Stimulated activated CD8-positive, alpha-beta memory T cell treated with anti-CD3 and anti-CD28 coated beads, Interleukin-15, amount 100 ng/mL, for 48 hours (primary cell): ENCODE results near the gene PLSCR3.
A peak's percentile ranks its signal among the peaks of the same experiment; 100 is the strongest.

Experiments used
- DNase-seq, 2 donors: peaks; one replicate each; pipeline ENCODE4 v3.0.0-alpha.2; 2020; ENCODE audit warnings: low read depth in 2 of 2

Gene PLSCR3

DNA sequence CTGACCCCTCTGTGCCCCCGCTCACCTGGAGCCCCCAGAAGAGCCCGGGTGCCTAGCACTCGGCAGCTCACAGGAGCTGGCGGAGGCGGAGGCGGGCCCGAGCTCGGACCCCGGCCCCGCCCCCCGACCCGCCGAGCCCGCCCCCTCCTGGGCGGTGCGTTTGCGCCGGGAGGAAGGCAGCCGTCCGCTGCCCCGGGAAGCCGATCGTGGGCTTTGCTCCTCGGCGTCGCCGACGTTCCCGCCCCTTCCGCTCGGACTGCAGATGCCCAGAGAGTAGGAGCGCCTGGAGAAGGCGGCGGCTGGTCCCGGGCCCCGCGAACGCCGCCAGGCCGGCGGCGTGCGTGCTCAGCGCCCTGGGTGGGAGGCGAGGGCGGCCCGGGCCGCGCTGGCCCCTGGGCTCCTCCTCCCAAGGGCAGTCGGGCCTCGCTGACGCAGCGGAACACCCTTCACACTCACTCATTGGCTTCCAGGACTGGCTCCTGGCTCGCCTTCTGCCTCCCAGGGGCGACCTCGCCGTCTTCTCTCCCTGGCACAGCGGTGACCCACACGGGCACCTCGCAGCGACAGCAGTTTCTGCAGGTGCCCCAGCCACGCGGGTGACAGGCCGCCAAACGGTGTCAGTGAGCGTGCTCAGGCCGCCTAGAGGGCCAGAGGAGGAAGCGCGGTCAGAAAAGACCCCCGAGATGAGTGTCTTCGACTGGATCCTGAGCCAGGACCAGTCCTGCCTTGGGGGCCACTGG is at the start of gene PLSCR3:
TSS of gene PLSCR3 (minus strand) at position 74 of the 740 bp plus-strand sequence. CDS start 415 bp downstream, outside the sequence.
- peak; percentile 78 to 83 for DNase-seq

DNA sequence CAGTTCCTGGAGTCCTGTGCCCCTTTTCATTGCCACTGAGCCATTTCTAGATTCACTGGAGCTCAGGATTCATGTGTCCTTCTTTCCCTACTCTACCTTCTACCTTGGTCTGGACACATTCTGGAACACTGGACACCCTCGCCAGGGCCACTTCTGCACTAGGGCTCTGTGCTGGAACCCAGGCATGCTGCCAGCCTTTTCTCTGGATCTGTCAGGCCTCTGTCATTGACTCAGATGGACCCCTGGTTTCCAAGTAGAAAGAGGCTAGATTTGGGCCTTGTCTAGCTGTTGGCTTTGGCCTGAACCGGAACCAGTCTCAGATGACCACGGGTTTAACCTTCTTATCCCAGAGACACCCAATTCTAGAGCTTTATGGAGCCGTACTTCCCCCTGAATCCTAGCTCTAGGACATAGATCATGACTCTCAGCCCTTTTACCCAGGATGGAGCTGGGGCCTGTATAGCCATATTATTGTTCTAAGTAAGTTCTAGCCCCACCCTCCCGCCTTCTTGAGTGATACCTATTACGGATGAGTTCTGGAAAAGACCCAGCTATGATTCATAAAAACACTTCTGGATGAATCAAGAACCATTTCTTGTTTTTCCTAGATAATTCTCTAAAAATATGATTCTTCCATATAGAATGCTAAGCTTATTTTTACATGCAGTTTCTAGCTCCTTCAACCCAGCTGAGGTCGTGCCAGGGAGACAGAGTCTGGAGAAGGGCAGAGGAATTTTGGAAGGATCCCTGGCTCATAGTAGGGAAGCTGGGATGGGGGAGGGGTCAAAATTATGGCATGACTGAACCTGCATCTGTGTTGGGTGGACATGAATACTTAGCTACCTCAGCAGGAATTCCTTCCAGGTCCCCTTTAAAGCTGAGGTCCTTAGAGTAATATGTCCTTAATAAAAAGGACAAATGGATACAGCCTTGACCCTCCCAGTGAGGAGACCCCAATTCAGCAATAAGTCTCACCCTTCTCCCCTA is 49.5 kb upstream of the PLSCR3 start:
- no peak for DNase-seq

DNA sequence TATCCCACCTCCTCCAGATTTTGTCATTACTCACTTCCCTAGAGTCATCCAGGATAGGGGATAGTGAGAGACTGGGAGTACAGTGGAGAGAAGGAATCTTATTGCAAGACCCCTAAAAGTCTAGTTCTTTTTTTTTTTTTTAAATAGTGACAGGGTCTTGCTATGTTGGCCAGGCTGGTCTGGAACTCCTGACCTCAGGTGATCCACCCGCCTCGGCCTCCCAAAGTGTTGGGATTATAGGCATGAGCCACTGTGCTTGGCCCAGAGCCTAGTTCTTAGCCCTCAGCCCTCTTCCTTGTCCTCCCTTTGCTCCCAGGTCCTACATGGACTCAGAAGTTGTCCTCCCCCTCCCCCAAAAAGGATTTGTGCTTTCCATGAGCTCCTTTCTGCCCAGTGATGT is 47.8 kb upstream of the PLSCR3 start:
- no peak for DNase-seq

DNA sequence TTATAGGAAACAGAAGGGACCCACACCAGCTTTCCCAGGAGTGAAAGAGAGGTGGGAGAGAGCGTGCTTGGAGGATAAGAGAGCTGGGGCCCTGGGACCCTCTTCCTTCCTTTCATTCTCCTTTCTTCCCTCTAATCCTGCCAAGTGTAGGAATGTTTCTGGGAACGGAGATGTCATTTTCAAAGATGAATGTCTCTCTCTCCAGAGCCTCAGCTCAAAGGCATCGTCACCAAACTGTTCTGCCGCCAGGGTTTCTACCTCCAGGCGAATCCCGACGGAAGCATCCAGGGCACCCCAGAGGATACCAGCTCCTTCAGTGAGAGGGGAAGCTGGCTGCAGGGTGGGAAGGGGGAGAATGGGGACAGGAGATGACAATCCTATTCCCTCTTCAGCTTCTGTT is 46.9 kb upstream of the PLSCR3 start:
- no peak for DNase-seq

DNA sequence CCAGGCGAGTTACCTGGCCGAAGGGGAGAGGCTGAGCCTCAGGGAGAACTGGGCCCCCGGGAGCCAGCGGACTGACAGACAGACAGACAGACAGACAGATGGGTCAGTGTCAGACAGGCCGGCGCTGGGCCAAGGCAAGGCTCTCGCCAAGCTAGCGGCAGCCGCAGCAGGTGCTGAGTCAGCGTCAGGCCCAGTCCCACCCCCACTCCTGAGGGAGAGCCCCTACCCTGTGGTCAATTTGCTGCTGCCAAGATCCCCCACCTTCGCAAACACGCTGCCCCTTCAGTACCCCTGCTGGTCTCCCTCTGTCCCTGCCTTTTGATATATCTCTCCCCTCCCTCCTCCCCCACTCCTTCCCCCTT is 46.5 kb upstream of the PLSCR3 start:
- no peak for DNase-seq

DNA sequence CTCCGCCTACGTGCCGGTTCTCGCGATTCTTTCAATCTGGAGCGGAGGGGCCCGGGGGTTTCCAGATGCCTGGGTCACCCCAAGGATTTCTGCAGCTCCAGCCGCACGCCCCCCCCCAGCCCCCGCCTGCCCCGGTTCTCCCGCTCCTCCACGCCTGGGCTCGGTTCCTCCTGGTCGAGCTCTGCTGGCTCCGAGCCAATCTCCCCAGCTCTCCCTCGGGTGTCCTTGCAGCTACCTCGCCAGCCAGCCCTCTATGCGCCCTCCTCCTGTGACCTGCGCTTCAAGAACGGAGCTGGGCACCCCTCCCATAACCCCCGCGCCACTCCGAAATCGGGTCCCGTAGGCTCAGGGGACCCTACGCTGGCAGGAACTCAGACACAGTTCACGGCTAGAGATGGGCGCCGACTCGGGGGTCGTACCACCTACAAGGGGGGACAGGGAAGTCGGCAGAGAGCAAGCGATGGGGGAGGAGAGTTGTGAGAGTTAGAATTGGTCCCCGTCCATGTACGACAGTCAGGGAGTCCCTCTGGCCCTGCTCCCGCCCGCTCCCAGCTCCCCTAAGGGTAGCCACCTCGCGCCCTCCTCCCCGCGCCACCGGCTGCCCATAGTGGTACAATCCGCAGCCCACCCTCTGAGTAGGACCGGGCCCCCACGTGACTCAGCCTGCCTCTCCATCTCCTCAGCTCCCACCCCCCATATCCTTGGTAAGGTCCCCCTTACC is 45.9 kb upstream of the PLSCR3 start:
- DNase-seq: no peak

DNA sequence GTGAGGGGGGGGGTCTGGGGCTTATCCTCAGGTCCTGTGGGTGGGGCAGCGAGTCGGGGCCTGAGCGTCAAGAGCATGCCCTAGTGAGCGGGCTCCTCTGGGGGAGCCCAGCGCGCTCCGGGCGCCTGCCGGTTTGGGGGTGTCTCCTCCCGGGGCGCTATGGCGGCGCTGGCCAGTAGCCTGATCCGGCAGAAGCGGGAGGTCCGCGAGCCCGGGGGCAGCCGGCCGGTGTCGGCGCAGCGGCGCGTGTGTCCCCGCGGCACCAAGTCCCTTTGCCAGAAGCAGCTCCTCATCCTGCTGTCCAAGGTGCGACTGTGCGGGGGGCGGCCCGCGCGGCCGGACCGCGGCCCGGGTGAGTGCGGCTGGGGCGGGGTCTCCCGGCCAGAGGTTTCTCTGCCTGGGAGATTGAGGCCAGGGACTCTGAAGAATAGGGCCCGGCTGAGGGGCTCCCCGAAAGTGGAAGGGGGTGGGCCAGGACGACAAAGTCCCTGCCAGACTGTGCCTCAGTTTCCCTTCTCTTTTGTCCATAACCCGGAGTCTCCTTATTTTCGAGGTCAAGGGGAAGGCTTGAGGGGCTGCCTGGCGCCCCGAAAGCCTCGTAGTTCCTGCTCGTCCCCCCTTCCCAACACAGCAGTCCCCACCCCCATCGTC is 45.3 kb upstream of the PLSCR3 start, which contains the start of gene FGF11:
TSS of gene FGF11 (plus strand) at position 51 of the 651 bp plus-strand sequence. CDS start at position 160, 109 bp downstream.
- no peak for DNase-seq

DNA sequence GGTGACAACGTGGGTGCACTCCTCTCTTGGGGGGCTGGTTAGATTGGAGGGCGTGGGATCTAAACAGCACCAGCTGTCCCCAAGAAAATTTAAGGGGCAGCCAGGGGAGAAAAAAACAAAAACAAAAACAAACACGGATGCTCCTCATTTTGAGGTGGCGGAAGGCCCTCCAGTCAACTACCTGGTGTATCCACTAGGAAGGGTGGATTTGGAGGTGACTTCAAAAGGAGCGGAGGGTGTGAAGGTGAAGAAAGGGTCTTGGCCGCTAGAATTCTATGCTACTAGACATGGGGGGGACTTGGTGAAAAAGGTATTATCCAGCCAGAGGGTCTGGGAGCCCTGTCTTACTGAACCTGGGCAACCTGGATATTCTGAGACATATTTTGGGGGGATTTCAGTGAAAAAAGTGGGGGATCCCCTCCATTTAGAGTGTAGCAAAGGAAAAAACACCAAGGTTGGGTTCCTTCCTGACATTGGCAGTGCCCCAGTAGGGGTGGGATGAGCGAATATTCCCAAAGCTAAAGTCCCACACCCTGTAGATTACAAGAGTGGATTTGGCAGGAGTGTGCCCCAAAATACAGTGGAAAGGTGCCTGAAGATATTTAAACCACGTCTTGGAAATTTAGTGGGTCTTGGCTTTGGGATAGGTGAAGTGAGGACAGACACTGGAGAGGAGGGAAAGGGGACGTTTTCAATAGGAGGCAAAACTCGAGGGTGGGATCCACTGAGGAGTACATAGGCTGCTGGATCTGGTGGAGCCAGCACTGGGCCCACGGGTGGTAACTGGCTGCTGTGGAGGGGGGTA is 44.5 kb upstream of the PLSCR3 start:
- no peak for DNase-seq

DNA sequence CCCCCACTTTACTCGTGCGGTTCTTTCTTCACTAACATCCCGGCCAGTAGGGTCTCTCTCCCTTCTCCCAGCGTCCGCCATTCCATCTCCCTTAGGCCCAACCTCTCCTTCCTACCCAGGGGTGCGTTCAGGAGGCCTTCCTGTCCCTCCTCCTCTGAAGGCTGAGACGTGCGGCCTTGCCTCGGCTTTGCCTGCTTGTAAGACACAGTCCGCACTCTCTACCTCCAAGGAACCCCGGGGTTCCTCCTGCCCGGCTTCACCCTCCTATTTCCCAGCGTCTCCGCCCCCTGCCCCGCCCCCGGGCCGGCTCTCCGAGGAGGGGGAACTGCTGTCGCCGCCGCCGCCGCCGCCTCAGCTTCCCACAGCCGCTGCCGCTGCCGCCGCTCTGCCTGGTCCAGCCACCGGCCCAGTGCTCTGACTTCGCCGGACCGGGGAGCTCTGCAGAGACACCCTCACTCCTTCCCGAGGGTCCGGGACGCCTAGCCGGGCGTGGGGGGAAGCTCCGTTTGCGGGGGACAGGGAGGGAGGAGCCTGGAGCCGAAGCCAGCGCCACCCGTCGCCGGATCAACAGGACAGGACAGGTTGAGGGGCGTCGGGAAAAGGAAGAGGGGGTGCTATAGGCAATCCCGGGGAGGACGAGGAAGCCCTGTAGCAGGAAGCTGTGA is 43.8 kb upstream of the PLSCR3 start:
- DNase-seq: no peak

DNA sequence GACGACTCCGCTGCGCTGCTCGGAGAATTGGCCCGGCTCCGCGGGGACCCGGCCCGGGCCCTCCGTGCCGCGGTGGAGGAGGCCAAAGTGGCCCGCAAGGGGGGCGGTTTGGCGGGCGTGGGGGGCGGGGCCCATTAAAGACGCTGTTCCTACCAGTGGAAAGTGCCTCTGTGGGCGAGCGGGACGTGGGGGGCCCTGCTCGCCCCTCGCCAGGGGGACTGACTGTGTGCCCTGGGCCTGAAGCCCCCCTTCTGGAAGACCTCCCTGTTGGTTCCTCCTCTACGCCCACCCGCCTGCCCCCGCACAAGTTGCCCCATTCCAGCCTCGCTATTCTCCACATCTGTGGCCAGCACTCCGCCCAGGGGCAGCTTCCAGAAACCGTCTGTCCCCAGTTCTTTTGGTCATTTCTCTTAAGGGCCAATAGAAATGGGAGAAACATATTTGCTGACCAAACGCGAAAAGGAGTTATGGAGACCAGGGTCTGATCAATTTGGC is 43.1 kb upstream of the PLSCR3 start:
- DNase-seq: no peak

DNA sequence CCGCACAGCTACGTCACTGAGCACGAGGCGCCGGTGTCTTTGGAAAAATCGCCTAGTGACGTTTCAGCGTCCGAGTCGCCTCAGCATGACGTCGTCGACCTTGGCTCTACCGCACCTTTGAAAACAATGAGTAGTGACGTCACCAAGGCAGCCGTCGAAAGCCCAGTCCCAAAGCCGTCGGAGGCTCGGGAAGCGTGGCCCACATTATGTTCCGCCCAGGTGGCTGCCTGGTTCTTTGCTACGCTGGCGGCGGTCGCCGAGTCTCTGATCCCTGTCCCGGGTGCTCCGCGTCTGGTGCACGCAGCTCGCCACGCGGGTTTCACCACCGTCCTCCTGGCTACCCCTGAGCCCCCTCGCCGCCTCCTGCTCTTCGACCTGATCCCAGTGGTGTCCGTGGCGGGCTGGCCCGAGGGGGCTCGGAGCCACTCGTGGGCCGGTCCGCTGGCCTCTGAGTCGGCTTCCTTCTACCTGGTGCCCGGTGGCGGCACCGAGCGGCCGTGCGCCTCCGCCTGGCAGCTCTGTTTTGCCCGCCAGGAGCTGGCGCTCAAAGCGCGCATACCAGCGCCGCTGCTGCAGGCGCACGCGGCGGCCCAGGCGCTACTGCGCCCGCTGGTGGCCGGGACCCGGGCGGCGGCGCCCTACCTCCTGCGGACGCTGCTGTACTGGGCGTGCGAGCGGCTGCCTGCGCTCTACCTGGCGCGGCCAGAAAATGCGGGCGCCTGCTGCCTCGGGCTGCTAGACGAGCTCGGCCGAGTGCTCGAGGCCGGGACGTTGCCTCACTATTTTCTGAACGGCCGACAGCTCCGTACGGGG is 42.4 kb upstream of the PLSCR3 start:
- peak; percentile 77 to 83 for DNase-seq

DNA sequence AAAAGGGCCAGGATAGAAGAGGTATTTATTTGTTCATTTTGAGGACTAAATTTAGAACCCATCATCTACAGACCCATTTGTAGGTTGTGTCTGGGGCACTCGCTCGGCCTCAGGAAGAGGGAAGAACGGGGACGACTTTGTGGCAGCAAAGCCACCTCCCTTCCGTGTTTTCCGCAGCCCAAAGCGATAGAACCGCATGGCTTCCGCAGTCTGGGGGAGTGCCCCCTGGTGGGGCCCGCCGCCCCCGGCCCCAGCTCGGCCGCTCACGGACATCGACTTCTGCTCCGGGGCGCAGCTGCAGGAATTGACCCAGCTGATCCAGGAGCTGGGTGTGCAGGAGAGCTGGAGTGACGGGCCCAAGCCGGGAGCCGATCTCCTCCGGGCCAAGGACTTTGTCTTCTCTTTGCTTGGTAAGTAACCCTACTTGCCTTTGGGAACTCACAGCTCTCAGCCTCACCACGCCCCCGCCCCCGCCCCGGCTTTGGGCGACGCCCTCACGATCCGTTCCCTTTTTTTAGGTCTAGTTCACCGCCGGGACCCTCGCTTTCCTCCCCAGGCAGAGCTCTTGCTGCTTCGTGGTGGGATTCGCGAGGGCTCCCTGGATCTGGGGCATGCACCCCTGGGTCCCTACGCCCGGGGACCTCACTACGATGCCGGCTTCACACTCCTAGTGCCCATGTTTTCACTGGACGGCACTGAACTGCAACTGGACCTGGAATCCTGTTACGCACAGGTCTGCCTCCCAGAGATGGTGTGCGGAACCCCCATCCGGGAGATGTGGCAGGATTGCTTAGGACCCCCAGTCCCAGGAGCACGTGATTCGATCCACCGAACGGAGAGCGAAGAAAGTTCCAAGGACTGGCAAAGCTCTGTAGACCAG is 41.6 kb upstream of the PLSCR3 start:
- DNase-seq: peak in 1 of 2 donors; percentile 42

DNA sequence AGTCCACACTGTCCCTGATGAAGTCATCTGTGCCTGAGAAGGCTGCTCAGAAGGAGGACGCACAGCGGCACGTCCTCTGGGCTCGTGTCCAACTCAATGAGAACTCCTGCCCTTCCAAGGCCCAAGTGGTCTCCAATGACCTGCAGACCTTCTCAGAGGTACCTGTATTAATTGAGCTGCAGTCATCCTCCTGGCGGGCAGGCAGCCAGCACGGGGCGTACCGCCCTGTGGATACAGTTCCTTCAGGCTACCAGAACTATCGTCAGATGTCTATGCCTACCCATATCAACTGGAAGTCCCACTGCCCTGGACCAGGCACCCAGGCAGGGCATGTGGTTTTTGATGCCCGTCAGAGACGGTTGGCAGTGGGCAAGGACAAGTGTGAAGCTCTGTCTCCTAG is 38.0 kb upstream of the PLSCR3 start:
- no peak for DNase-seq

DNA sequence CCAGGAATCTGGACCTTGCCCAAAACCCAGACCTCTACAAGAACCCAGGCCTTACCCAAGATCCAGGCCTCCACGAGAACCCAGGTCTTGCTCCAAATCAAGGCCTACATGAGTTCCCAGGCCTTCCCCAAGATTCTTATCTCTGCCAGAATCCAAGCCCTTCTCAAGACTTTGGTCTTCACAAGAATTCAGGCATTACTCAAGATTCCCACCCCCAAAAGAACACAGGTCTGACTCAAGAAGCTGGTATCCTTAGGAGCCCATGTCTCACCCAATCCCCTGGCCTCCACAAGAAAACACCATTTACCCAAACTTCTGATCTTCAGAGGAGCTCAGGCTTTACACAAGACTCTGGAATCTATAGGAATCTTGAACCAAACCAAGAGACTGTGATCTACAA is 36.9 kb upstream of the PLSCR3 start:
- no peak for DNase-seq

DNA sequence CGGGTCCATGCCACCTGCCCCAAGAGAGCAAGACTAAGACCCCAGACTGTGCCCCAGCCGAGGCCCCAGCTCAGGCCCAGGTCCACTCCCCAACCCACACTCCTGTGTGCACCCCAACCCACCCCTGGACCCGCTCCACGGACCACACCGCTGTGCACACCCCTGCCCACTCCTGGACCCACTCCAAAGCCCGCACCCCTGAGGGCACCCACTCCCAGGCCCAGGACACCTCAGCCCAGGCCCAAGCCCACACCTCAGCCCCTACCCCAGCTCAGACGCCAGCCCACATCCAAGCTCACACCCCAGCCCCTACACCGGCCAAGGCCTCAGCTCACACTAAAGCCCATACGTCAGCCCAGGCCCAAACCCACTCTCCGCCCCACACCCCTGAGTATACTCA is 35.4 kb upstream of the PLSCR3 start:
- DNase-seq: no peak

DNA sequence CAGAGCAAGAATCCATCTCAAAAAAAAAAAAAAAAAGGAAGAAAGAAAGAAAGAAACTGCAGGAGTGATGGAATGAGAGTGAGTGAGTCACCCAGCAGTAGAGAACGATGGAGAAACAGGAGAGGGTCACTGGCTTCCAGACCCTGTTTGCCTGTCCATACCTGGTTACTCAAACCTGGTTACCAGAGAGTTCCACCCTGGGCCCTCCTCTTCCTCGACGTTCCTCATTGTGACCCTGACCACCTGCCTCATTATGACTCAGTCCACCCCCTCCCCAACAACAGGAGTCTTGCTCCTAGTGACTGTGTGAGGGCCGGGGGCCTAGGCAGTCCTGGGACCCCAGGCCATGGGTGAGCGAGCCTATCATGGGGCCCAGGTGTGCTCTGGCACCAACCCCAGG is 34.2 kb upstream of the PLSCR3 start, which contains the start of gene SPEM3:
TSS of gene SPEM3 (plus strand) at position 301 of the 400 bp plus-strand sequence. CDS start at position 347, 46 bp downstream.
- DNase-seq: no peak

DNA sequence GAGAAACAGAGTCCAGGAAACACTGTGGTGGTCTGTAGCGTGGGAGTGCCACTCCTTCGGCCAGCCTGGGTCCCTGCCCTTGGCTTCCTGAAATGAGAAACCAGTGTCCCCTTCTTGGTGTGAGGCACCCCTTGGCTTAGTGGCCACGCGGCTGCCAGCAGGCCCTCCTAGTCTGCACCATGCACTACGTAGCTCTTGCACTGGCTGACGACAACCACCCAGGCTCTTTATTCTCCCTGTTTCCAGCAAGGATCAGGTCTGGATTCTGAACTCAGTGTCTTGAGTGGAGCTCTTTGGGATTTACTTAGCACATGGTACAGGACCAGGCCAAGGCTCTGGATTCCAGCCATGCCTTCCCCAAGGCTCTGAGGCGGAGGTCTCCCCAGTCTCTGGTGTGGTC is 33.2 kb upstream of the PLSCR3 start:
- DNase-seq: no peak

DNA sequence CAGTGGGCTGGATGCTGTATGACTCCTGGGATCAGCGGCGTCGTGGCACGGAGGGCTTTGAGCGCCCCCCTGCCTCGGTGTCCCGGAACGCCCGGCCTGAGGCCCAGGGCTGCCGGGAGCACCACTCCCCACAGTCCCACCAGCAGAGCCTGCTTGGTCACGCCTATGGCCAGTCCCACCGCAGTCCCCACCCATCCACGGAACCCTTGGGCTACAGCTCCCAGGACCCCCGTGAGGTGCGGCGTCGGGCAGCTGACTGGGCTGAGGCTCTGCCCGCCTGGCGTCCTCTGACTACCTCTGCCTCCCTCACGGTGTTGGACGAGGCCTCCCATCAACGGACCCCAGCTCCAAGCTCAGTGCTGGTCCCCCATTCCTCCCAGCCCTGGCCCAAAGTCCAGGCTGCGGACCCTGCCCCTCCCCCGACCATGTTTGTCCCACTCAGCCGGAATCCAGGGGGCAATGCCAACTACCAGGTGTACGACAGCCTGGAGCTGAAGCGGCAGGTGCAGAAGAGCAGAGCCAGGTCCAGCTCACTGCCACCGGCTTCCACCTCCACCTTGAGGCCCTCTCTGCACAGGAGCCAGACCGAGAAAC is 32.7 kb upstream of the PLSCR3 start:
- DNase-seq: no peak
